Measurements from ENCODE around the gene DCLK1.

DCLK1 gene

DNA sequence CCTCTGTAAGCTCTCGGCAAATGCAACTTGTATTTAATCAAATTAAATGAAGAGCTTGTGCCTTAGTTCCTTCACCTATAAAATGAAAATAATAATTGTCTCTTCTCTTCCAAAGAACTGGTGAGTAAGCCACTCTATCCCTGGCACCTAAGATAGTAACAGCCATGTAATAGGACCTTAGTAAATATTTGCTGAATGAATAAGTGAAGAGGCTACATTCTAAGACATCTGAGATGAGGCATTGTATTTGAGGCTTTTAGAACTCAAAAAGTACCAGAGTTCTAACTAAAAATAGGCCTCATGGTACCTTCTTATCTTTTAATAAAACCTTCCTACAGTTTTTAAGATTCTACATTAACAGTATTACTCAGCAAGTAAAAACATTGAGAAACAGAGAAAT lies 17.3 kb upstream of the DCLK1 start:
- DNase-seq (ENCODE audit: low spot score in 2 of 2) = no peak
- ATAC-seq (replicated peaks; ENCODE audit: extremely low read depth, poor library complexity, severe bottlenecking) = no peak
- H3K4me3 Mint-ChIP-seq = no peak overlapping the region
- no peaks in the 10 kb centered on the region for H3K4me1 Mint-ChIP-seq
- H3K27ac Mint-ChIP-seq (ENCODE audit: low read depth) = no peak overlapping the region
- H3K9me3 Mint-ChIP-seq = peaks cover 15% of the 10 kb centered on the region
- no peaks in the 10 kb centered on the region for H3K27me3 Mint-ChIP-seq
- no peaks in the 10 kb centered on the region for H3K36me3 Mint-ChIP-seq (ENCODE audit: insufficient read depth)

DNA sequence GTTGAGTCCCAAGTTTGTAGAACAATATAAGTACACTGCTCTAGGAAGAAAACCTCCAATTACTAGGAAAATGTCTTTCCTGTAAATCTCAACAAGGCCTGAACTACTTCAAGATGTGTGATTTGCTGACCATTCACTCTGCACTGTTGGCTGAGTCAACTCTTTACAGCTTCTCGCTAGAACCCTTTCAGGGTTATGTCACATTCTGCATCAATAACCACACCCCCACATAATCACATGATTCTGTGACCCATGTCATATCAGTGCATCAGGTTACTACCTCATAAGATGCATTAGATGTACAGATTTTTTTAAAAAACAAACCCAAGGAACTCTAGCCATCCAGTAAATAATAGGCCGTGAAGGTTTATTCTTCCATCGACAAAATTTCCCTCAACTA lies 16.1 kb upstream of the DCLK1 start:
- H3K27ac Mint-ChIP-seq (ENCODE audit: low read depth) = no peak overlapping the region
- DNase-seq (ENCODE audit: low spot score in 2 of 2) (no peak), ATAC-seq (replicated peaks; ENCODE audit: extremely low read depth, poor library complexity, severe bottlenecking) (no peak)
- H3K4me1 Mint-ChIP-seq = no peaks in the 10 kb centered on the region
- no peaks in the 10 kb centered on the region for H3K27me3 Mint-ChIP-seq
- no peaks in the 10 kb centered on the region for H3K36me3 Mint-ChIP-seq (ENCODE audit: insufficient read depth)
- peaks cover 15% of the 10 kb centered on the region for H3K9me3 Mint-ChIP-seq
- no peak overlapping the region for H3K4me3 Mint-ChIP-seq

DNA sequence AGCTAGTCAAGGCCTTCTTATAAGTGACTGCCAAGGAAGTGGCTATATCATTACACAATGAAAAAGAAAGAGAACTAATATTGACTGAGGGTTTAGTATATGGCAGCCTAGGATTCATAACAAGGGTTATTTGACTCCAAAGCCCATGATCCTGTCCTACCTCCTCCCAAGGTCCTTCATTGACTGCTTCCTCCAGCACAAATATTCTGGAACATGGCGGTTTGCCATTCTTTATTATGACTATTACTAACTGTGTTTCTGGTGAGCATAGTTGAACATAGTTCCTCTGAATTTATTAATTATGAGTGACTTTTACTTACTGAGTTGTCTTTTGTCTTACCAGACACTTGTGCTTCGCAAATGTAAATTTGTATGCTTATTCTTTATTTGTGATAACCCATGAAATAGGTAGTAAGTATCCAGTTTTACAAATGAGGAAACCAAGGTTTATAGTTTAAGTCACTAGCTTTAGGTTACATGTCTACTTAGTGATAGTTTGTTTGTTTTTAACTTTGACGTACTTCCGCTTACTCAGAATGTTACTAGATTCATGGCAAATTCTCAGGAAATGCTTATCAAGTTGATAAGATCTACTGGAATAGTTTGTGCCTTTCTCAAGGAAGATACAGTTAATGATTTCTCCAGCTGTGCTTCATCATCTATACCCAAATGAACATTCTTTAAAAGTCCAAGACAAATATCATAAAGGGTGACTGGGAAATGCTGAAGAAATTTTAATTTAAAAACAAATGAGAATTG lies 15.5 kb upstream of the DCLK1 start:
- Mint-ChIP-seq H3K27ac (ENCODE audit: low read depth) (no peak overlapping the region), H3K27me3 (no peaks in the 10 kb centered on the region)

DNA sequence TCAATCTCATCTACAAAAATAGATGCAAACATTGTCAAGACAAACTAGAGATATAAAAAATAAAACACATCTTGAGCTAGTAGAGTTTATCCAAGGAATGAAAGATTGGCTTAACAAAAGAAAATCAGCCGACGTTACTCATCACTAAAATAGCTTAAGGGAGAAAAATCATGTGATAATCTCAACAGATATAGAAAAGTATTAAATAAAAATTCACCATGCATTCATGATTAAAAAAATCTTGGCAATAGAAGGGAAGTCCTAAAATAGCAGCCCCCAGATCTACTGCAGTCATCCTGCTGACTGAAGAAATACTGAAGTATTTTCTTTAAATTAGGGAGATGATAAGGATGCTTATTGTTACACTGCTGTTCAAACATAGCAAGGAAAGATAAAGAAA lies 12.6 kb upstream of the DCLK1 start:
- no peak for ATAC-seq (replicated peaks; ENCODE audit: extremely low read depth, poor library complexity, severe bottlenecking)
- no peak overlapping the region for H3K4me3 Mint-ChIP-seq
- DNase-seq (ENCODE audit: low spot score in 2 of 2) = no peak
- no peaks in the 10 kb centered on the region for H3K36me3 Mint-ChIP-seq (ENCODE audit: insufficient read depth)
- no peak overlapping the region for H3K27ac Mint-ChIP-seq (ENCODE audit: low read depth)
- H3K27me3 Mint-ChIP-seq = no peaks in the 10 kb centered on the region
- H3K9me3 Mint-ChIP-seq = peaks cover 11% of the 10 kb centered on the region
- H3K4me1 Mint-ChIP-seq = no peaks in the 10 kb centered on the region

More for the DNA sequence above, 15.5 kb upstream of the DCLK1 start:
- ATAC-seq (replicated peaks; ENCODE audit: extremely low read depth, poor library complexity, severe bottlenecking) (no peak), DNase-seq (ENCODE audit: low spot score in 2 of 2) (no peak)
- H3K9me3 Mint-ChIP-seq = peaks cover 15% of the 10 kb centered on the region
- H3K4me3 Mint-ChIP-seq = no peak overlapping the region
- no peaks in the 10 kb centered on the region for H3K4me1 Mint-ChIP-seq
- no peaks in the 10 kb centered on the region for H3K36me3 Mint-ChIP-seq (ENCODE audit: insufficient read depth)

DNA sequence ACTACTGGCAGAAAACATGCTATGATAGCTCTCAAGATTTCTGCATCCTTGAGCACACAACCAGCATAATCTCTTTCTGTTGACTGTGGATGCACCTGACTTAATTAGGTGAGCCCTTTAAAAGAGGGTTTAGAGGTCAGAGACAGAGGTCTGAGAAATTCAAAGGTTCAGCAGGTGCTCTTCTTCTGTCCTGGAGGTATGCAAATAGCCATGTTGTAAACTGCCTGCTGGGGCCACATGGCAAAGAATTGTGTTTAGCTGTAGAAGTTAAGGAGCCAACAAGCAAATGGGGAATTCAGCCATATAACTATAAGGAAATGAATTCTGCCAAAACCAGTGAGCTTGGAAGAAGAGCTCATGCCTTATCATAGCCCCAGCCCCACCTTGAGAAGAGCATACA lies 11.6 kb upstream of the DCLK1 start:
- H3K4me1 Mint-ChIP-seq = no peaks in the 10 kb centered on the region
- no peaks in the 10 kb centered on the region for H3K36me3 Mint-ChIP-seq (ENCODE audit: insufficient read depth)
- peaks cover 6% of the 10 kb centered on the region for H3K9me3 Mint-ChIP-seq
- ATAC-seq (replicated peaks; ENCODE audit: extremely low read depth, poor library complexity, severe bottlenecking) = no peak
- H3K27me3 Mint-ChIP-seq = no peaks in the 10 kb centered on the region
- H3K27ac Mint-ChIP-seq (ENCODE audit: low read depth) = no peak overlapping the region
- H3K4me3 Mint-ChIP-seq = no peak overlapping the region
- DNase-seq (ENCODE audit: low spot score in 2 of 2) = no peak

DNA sequence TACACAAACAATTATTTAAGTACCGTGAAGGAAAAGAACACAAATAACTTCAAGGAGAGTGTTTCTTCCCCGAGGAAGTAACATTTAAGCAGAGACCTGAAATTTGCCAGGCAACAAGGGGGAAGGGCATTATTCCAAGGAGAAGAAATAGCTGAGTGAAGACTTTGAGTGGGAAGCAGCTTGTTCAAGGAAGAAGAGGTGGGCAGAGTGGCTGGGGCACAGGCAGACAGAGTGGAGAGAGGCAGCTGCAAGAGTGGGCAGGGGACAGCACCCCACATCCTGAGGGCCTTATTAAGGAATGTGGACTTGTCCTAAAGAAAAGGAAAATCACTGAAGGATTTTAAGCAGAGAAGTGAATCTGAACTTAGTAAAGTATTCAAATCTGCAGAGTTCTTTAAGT lies 4.7 kb upstream of the DCLK1 start:
- H3K4me1 Mint-ChIP-seq = no peaks in the 10 kb centered on the region
- ATAC-seq (replicated peaks; ENCODE audit: extremely low read depth, poor library complexity, severe bottlenecking) = no peak

DNA sequence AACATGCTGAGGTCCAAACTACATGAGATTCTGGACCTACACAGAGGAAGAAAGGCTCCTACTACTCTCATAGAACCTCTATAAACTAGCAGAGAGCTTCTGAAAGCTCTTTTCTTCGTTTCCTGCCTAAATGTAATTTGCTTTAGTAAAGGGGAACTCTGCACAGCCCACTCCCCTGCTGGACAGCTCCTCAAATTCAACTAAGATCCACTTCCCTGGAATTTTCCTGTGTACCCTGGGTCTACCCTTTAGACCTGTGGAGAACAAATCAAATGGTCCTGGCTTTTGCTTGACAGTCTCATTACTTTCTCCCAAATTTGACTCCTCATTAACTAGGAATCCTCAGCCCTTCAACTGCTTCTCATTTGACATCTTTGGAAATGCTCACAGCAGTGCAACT lies 3.5 kb upstream of the DCLK1 start:
- no peak overlapping the region for H3K4me3 Mint-ChIP-seq
- DNase-seq (ENCODE audit: low spot score in 2 of 2) (no peak), ATAC-seq (replicated peaks; ENCODE audit: extremely low read depth, poor library complexity, severe bottlenecking) (no peak)
- H3K36me3 Mint-ChIP-seq (ENCODE audit: insufficient read depth) = peaks cover 2% of the 10 kb centered on the region
- peaks cover 7% of the 10 kb centered on the region for H3K27me3 Mint-ChIP-seq
- H3K27ac Mint-ChIP-seq (ENCODE audit: low read depth) = no peak overlapping the region
- no peaks in the 10 kb centered on the region for H3K4me1 Mint-ChIP-seq
- no peaks in the 10 kb centered on the region for H3K9me3 Mint-ChIP-seq

More for the DNA sequence above, 4.7 kb upstream of the DCLK1 start:
- peaks cover 2% of the 10 kb centered on the region for H3K36me3 Mint-ChIP-seq (ENCODE audit: insufficient read depth)
- H3K4me3 Mint-ChIP-seq = no peak overlapping the region
- no peaks in the 10 kb centered on the region for H3K9me3 Mint-ChIP-seq
- no peak overlapping the region for H3K27ac Mint-ChIP-seq (ENCODE audit: low read depth)
- no peak for DNase-seq (ENCODE audit: low spot score in 2 of 2)
- no peaks in the 10 kb centered on the region for H3K27me3 Mint-ChIP-seq

DNA sequence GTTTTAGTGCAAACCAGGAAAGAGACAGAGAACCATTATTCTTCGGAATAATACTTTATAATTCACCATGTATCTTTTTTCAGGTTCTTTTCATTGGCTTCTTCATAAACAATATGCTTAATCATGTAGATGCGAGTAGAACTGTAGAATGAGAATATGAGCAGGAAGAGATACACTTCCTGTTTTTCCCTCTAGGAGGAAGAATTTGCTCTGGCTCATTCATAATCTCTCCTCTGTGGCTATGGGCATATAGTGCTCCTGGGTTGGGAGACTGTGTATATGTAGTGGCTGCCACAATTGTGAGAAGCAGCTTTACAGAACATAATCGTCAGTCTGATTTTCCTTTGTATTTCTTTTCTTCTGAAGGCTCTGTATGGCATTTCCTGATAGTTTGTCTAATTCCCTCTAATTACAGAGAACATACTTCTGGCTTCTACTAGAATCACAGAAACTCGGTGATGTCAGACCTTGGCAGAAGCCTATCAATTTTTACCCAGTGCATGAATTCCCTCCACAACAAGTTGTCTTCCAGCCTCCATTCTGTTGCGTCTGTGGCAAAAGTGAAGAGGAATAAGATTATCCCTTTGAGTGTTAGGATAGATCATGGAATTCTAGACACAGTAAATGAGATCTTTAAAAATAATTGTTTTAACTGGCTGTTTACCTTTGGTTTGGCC lies 2.9 kb upstream of the DCLK1 start:
- H3K4me3 Mint-ChIP-seq = no peak overlapping the region

DNA sequence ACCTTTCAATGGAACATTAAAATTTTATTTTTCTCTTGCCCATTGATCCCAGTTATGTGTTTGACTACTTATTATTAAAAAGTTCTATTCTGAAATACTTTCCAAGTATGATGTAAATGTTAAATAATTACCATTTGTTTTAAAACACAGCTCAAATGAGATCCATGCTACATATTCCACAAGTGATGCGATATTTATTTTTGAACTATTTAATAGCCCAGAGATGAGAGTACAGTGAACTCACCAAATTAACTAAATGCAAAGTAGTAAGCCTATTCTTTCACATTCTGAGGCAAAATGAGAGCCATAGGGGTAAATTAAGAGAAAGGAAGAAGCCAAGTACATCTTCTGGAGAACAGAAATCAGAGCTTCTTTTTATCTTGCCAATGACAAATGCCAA lies 1.2 kb upstream of the DCLK1 start:
- Mint-ChIP-seq H3K9me3 (no peaks in the 10 kb centered on the region), H3K36me3 (ENCODE audit: insufficient read depth) (peaks cover 2% of the 10 kb centered on the region), H3K27me3 (peaks cover 7% of the 10 kb centered on the region), H3K27ac (ENCODE audit: low read depth) (no peak overlapping the region), H3K4me1 (no peaks in the 10 kb centered on the region), H3K4me3 (no peak overlapping the region)
- DNase-seq (ENCODE audit: low spot score in 2 of 2) (no peak), ATAC-seq (replicated peaks; ENCODE audit: extremely low read depth, poor library complexity, severe bottlenecking) (no peak)

More for the DNA sequence above, 2.9 kb upstream of the DCLK1 start:
- Mint-ChIP-seq H3K27ac (ENCODE audit: low read depth) (no peak overlapping the region), H3K27me3 (peaks cover 7% of the 10 kb centered on the region), H3K36me3 (ENCODE audit: insufficient read depth) (peaks cover 2% of the 10 kb centered on the region), H3K4me1 (no peaks in the 10 kb centered on the region), H3K9me3 (no peaks in the 10 kb centered on the region)
- DNase-seq (ENCODE audit: low spot score in 2 of 2) (no peak), ATAC-seq (replicated peaks; ENCODE audit: extremely low read depth, poor library complexity, severe bottlenecking) (no peak)

DNA sequence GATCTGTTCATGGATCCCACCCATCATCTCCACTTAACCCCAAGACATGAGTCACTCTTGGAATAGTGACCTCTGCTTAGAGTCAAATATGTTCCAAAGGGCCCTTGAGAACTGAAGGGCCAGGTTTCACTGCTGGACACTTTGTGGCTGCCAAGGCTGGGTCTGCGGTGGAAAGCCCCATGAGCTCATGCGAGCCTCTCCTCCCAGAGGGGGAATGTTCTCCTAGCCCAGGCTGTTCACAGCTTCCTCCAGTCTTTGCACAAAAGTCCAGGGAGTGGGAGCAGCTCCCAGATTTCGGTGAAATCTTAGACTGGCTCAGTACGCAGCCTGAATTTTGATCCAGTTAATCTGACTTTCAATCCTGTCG lies 732 bp upstream of the DCLK1 start:
- no peak overlapping the region for H3K4me3 Mint-ChIP-seq
- ATAC-seq (replicated peaks; ENCODE audit: extremely low read depth, poor library complexity, severe bottlenecking) = no peak
- H3K27me3 Mint-ChIP-seq = peaks cover 7% of the 10 kb centered on the region
- no peak for DNase-seq (ENCODE audit: low spot score in 2 of 2)
- peaks cover 2% of the 10 kb centered on the region for H3K36me3 Mint-ChIP-seq (ENCODE audit: insufficient read depth)
- no peaks in the 10 kb centered on the region for H3K4me1 Mint-ChIP-seq
- no peak overlapping the region for H3K27ac Mint-ChIP-seq (ENCODE audit: low read depth)
- no peaks in the 10 kb centered on the region for H3K9me3 Mint-ChIP-seq

DNA sequence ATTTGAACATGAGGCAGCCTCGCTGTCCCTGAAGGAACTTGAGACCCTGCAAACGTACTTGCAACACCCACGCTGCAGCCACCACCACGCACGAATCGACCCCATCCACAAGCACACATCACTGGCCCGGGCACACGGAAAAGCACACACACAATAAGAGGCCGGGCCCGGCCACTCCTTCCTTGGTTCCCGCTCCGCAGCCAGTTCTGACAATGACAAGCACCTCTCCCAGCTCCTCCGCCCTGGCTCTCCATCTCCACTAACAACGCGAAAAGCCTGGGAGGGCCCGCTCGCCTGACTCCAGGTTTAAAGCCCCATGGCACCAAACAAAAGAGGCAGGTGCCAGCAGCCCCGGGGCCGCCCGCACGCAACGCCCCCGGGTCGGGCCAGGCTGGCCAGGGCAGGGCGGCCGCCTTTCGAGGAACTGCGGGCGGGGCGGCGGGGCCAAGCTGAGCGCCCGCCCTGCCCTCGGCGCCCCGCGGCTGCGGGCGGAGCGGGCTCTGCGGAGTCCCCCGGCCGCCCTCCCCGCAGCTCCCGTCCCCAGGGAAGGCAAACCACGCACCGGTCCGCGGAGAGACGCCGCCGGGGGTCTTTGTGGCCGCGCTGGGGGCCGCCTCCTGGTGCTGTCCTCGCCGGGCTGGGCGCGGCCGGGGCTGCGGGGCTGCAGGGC lies 495 bp downstream of the DCLK1 start:
- Mint-ChIP-seq H3K27me3 (peaks cover 7% of the 10 kb centered on the region), H3K9me3 (no peaks in the 10 kb centered on the region), H3K36me3 (ENCODE audit: insufficient read depth) (peaks cover 2% of the 10 kb centered on the region), H3K27ac (ENCODE audit: low read depth) (no peak overlapping the region), H3K4me3 (no peak overlapping the region), H3K4me1 (no peaks in the 10 kb centered on the region)
- no peak for ATAC-seq (replicated peaks; ENCODE audit: extremely low read depth, poor library complexity, severe bottlenecking)
- no peak for DNase-seq (ENCODE audit: low spot score in 2 of 2)

DNA sequence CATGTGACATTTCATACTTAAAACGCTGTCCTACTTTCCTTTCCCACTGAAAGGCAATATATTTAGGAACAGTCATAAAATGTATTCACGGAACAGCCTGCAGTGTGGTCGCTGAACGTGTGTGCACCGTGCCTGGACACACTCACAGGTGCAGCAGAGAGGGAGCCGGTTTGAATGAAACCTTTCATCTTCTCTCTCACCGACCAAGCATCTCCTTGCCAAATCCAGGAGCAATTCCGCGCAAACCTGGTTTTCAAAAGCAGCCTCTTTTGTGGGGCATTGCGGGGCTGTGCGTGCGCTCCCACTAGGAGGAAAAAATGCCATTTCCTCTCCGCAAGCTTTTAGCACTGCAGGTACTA lies 1.0 kb downstream of the DCLK1 start:
- H3K27ac Mint-ChIP-seq (ENCODE audit: low read depth) = no peak overlapping the region
- DNase-seq (ENCODE audit: low spot score in 2 of 2) = no peak
- no peak for ATAC-seq (replicated peaks; ENCODE audit: extremely low read depth, poor library complexity, severe bottlenecking)
- H3K4me3 Mint-ChIP-seq = no peak overlapping the region
- H3K36me3 Mint-ChIP-seq (ENCODE audit: insufficient read depth) = peaks cover 2% of the 10 kb centered on the region
- H3K9me3 Mint-ChIP-seq = no peaks in the 10 kb centered on the region
- H3K27me3 Mint-ChIP-seq = peaks cover 7% of the 10 kb centered on the region
- H3K4me1 Mint-ChIP-seq = no peaks in the 10 kb centered on the region

DNA sequence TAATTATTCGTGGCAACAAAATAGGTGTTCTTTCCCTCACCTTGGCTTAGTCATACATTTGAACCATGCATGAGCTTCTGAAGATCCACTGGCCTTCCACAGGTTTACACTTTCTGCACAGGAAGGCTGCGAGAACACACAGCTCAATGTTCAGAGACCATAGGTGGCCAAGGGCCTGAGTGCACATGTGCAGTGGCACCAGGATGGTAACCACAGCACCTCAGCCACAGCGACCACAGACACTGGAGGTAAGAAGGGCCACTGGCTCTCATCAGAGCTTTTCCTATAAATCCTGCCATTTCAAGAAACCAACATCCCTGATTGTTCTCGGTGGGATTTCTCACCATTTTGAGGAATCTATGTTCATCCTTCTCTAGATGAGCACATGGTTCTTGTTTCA lies 1.6 kb downstream of the DCLK1 start:
- H3K4me1 Mint-ChIP-seq = no peaks in the 10 kb centered on the region
- DNase-seq (ENCODE audit: low spot score in 2 of 2) (no peak), ATAC-seq (replicated peaks; ENCODE audit: extremely low read depth, poor library complexity, severe bottlenecking) (no peak)
- no peak overlapping the region for H3K27ac Mint-ChIP-seq (ENCODE audit: low read depth)
- peaks cover 7% of the 10 kb centered on the region for H3K27me3 Mint-ChIP-seq
- peaks cover 2% of the 10 kb centered on the region for H3K36me3 Mint-ChIP-seq (ENCODE audit: insufficient read depth)
- no peak overlapping the region for H3K4me3 Mint-ChIP-seq
- H3K9me3 Mint-ChIP-seq = peaks cover 3% of the 10 kb centered on the region

Data from central memory CD8-positive, alpha-beta T cell (primary cell).